ENCODE data around the gene PIK3R5. TPM values are rescaled to one million over a fixed set of nuclear protein-coding genes. Genes with fewer than 3 reads are reported as not detected.

PIK3R5 gene
- total RNA-seq, 2 experiments from 2014 or later: 153 to 159 TPM

DNA sequence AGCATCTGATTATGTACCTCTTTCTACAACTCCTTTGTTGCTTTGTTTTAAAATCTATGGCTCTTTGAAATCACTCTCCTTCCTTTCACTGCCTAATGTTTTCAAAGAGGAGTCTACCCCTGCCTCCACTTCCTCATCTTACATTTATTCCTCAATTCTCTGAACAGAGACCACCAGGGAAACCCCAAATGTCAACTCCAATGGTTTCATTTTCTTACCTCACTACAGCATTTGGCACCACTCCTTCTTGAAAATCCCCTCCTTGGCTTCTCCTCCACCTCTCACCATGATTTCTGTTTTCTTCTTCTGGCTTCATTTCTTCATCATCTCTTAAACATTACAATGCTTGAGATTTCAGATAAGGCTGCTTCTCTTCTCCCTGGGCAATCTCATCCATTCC lies 2.4 kb upstream of the PIK3R5 start:
- peak in 1 of 14 experiments; percentile 10 for DNase-seq
- TF ChIP-seq, protein P1, sequence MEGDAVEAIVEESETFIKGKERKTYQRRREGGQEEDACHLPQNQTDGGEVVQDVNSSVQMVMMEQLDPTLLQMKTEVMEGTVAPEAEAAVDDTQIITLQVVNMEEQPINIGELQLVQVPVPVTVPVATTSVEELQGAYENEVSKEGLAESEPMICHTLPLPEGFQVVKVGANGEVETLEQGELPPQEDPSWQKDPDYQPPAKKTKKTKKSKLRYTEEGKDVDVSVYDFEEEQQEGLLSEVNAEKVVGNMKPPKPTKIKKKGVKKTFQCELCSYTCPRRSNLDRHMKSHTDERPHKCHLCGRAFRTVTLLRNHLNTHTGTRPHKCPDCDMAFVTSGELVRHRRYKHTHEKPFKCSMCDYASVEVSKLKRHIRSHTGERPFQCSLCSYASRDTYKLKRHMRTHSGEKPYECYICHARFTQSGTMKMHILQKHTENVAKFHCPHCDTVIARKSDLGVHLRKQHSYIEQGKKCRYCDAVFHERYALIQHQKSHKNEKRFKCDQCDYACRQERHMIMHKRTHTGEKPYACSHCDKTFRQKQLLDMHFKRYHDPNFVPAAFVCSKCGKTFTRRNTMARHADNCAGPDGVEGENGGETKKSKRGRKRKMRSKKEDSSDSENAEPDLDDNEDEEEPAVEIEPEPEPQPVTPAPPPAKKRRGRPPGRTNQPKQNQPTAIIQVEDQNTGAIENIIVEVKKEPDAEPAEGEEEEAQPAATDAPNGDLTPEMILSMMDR (IDR thresholded peaks at IDR 0.05): no peak
- intact Hi-C loops (cut with DNase I, micrococcal nuclease): loop anchor here in 1 of 2 experiments (5.0 kb wide), 1 partner anchor 36 kb away; no protein-coding TSS in a partner anchor
- H3K4me1 ChIP-seq (ENCODE audit: insufficient read depth, low read length): peaks cover 33% of the 10 kb centered on the region
- ChIA-PET CTCF (no interaction called here), POLR2A (interaction anchor here (0.6 kb wide), 1 partner anchor 720 kb away, joined by 3 read pairs; the partner anchor contains the start of gene CTC1)
- H3K9me3 ChIP-seq (ENCODE audit: control insufficient read depth in 1 of 2, insufficient read depth in 1 of 2, low read length in 2 of 2): peaks cover 5 to 13% of the 10 kb centered on the region in 2 experiments
- peaks cover 6% of the 10 kb centered on the region for H3K36me3 ChIP-seq (ENCODE audit: insufficient read depth, low read length)
- H3K9me3 Mint-ChIP-seq: peaks cover 13% of the 10 kb centered on the region
- H3K4me3 ChIP-seq (ENCODE audit: low read length): no peak overlapping the region
- no peak overlapping the region for H3K27ac ChIP-seq (ENCODE audit: low read depth in 1 of 2, low read length in 2 of 2)
- peaks cover 25% of the 10 kb centered on the region for H3K4me1 Mint-ChIP-seq (ENCODE audit: low read depth)
- peak overlapping the region; percentile 11 for H3K27ac Mint-ChIP-seq
- no peak for ATAC-seq (ENCODE audit: poor library complexity)
- peaks cover 18% of the 10 kb centered on the region for H3K36me3 Mint-ChIP-seq (ENCODE audit: low read depth)
- H3K4me3 Mint-ChIP-seq: peak overlapping the region; percentile 79
- H3K27me3 ChIP-seq (ENCODE audit: control insufficient read depth in 1 of 2, insufficient read depth in 2 of 2, low read length in 2 of 2): no peaks in the 10 kb centered on the region
- H3K27me3 Mint-ChIP-seq: no peaks in the 10 kb centered on the region

DNA sequence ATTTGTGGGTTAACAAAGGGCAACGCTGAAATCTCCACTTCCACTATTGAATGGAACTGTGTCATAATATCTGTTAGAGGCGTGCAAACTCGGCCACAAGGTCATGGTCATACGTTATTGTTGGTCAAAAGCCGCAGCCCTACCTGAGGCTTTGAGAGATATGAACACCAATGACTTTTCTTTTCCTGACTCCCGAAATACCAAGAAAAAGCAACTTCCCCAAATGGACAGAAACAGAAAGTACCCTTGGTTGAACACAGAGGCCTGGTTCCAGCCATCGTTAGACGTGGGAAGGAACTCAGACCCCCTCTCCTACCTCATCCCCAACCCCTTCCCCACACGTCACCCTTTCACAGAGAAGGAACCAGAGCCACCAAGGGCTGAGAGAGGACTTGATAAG lies 1.4 kb upstream of the PIK3R5 start:
- H3K27ac Mint-ChIP-seq: peak overlapping the region; percentile 90
- H3K36me3 Mint-ChIP-seq (ENCODE audit: low read depth): peaks cover 25% of the 10 kb centered on the region
- peaks cover 35% of the 10 kb centered on the region for H3K4me1 Mint-ChIP-seq (ENCODE audit: low read depth)
- ATAC-seq (ENCODE audit: poor library complexity) (no peak), DNase-seq (peak in 2 of 14 experiments; percentile 44 to 49)
- ChIA-PET CTCF (no interaction called here), POLR2A (no interaction called here)
- peaks cover 13% of the 10 kb centered on the region for H3K36me3 ChIP-seq (ENCODE audit: insufficient read depth, low read length)
- H3K27me3 ChIP-seq (ENCODE audit: control insufficient read depth in 1 of 2, insufficient read depth in 2 of 2, low read length in 2 of 2): no peaks in the 10 kb centered on the region
- intact Hi-C loops (cut with DNase I, micrococcal nuclease): loop anchor here in 1 of 2 experiments (5.0 kb wide), 1 partner anchor 35 kb away; no protein-coding TSS in a partner anchor
- H3K4me1 ChIP-seq (ENCODE audit: insufficient read depth, low read length): peaks cover 38% of the 10 kb centered on the region
- peaks cover 13% of the 10 kb centered on the region for H3K9me3 Mint-ChIP-seq
- no peaks in the 10 kb centered on the region for H3K27me3 Mint-ChIP-seq
- no peak overlapping the region for H3K4me3 ChIP-seq (ENCODE audit: low read length)
- peaks cover 5 to 13% of the 10 kb centered on the region in 2 experiments for H3K9me3 ChIP-seq (ENCODE audit: control insufficient read depth in 1 of 2, insufficient read depth in 1 of 2, low read length in 2 of 2)
- TF ChIP-seq, protein P1 (IDR thresholded peaks at IDR 0.05): no peak
- no peak overlapping the region for H3K27ac ChIP-seq (ENCODE audit: low read depth in 1 of 2, low read length in 2 of 2)
- peak overlapping the region; percentile 79 for H3K4me3 Mint-ChIP-seq

DNA sequence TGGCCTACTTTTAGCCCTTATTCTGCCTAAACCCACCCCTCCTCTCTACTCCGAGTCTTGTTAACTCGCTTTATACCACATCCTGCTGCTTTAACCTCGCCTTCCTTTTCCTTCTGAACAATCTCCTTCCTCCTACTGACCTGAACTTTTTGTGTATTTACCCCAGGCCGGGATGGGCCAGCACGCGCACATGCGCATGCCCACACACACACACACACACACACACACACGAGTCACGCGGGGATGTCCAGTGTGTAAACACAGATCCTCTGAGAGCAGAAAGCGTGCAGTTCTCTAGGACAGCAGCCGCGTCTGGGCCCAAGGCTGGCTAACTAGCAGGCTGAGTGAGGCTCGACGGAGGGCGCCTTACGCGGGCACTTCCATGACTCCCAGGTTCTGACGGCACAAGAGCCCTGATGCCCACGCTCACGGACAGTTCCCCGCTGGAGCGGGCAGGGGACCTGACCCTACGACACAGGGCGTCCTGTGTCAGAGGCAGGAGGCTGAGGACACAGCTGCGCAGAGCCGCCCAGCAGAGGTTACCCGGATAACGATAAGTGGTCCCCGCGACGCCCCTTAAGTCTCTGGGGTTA lies 610 bp downstream of the PIK3R5 start:
- ATAC-seq (ENCODE audit: poor library complexity) (peak; percentile 41), DNase-seq (peak in 8 of 14 experiments; percentile 23 to 80 (median 44))
- H3K36me3 ChIP-seq (ENCODE audit: insufficient read depth, low read length): peaks cover 24% of the 10 kb centered on the region
- Mint-ChIP-seq H3K9me3 (peaks cover 8% of the 10 kb centered on the region), H3K36me3 (ENCODE audit: low read depth) (peaks cover 43% of the 10 kb centered on the region), H3K4me1 (ENCODE audit: low read depth) (peaks cover 54% of the 10 kb centered on the region), H3K27me3 (no peaks in the 10 kb centered on the region), H3K27ac (peak overlapping the region; percentile 90), H3K4me3 (peak overlapping the region; percentile 95)
- H3K27ac ChIP-seq (ENCODE audit: low read depth in 1 of 2, low read length in 2 of 2): peak overlapping the region; percentile 77 to 83
- intact Hi-C loops (cut with DNase I, micrococcal nuclease): loop anchor here (1.0 to 5.0 kb wide), 7 partner anchors 11 to 66 kb away; no protein-coding TSS in a partner anchor
- CTCF ChIA-PET: interaction anchor here (1.4 to 3.8 kb wide), 5 partner anchors 9 to 66 kb away, joined by 3 to 9 read pairs (median 5); no protein-coding TSS in a partner anchor
- H3K4me3 ChIP-seq (ENCODE audit: low read length): peak overlapping the region; percentile 99
- TF ChIP-seq, protein P1 (IDR thresholded peaks at IDR 0.05): no peak
- no peaks in the 10 kb centered on the region for H3K27me3 ChIP-seq (ENCODE audit: control insufficient read depth in 1 of 2, insufficient read depth in 2 of 2, low read length in 2 of 2)
- POLR2A ChIA-PET: interaction anchor here (1.0 to 4.3 kb wide), 7 partner anchors 9 to 529 kb away, joined by 3 to 94 read pairs (median 19); partner anchors contain the start of gene NDEL1
- H3K4me1 ChIP-seq (ENCODE audit: insufficient read depth, low read length): peaks cover 58% of the 10 kb centered on the region
- peaks cover 5 to 6% of the 10 kb centered on the region in 2 experiments for H3K9me3 ChIP-seq (ENCODE audit: control insufficient read depth in 1 of 2, insufficient read depth in 1 of 2, low read length in 2 of 2)

Measured in CD4-positive, alpha-beta T cell (primary cell).